Colonic mucosa (tissue), 4 donors: ENCODE results near the gene NR2F2. TPM values are rescaled to one million over a fixed set of nuclear protein-coding genes. Genes with fewer than 3 reads are reported as not detected.

Experiments
- DNase-seq: peaks from one replicate; pipeline ENCODE4 v3.0.0-alpha.2; 2020
- H3K27ac ChIP-seq: fragments of 200-600 bp; one replicate; pipeline ENCODE4 v1.8.0; 2021
- H3K27me3 ChIP-seq: fragments of 200-600 bp; one replicate; pipeline ENCODE4 v1.8.0; 2021
- H3K36me3 ChIP-seq: fragments of 200-600 bp; one replicate; pipeline ENCODE4 v1.8.0; 2021
- H3K4me1 ChIP-seq: fragments of 200-600 bp; one replicate; pipeline ENCODE4 v1.8.0; 2021; ENCODE audit warnings: mild to moderate bottlenecking
- H3K4me3 ChIP-seq: fragments of 200-600 bp; one replicate; pipeline ENCODE4 v1.8.0; 2021
- H3K9ac ChIP-seq, 2 donors: one replicate each; pipeline ENCODE4 v1.7.0; 2013; ENCODE audit warnings: control low read depth in 2 of 2, low read depth in 2 of 2, low read length in 2 of 2
- H3K9me3 ChIP-seq: fragments of 200-600 bp; one replicate; pipeline ENCODE4 v1.8.0; 2021
- CTCF ChIP-seq: fragments of 200-600 bp; IDR thresholded peaks from one replicate; pipeline ENCODE4 v1.8.0; 2022; ENCODE audit warnings: antibody characterized with exemption, mild to moderate bottlenecking
- intact Hi-C: fragments of 100-400 bp; cut with DNase I; formaldehyde crosslinking; loops from one replicate; pipeline ENCODE4 v1.14.1; 2022
- total RNA-seq, 2 donors: library from RNA; stranded (reverse); fragmentation: NEBNext Ultra II Directional in 1 of 2; extraction: Animal tissue kit (Norgen Biotek cat#: 25700) in 1 of 2; gene quantifications; one replicate each; pipeline ENCODE4 v1.2.1, GENCODE V29; 2021
- donor health status: healthy.
- donor health status: DM: no; HTN: no; CAD: no.
- donor health status: DM: no; HTN: no; CAD: no.

Gene NR2F2
- total RNA-seq, 2 donors from 2014 or later: 25.7 to 35.0 TPM

- intact Hi-C loops: no loop called here
- Histone ChIP-seq H3K9me3 (no peaks in the 10 kb centered on the region), H3K36me3 (no peaks in the 10 kb centered on the region), H3K4me1 (no peaks in the 10 kb centered on the region), H3K27me3 (peaks cover 14% of the 10 kb centered on the region), H3K9ac (no peak overlapping the region), H3K4me3 (no peak overlapping the region), H3K27ac (no peak overlapping the region)
- no peak for DNase-seq
- no peak for TF ChIP-seq CTCF
Measured at GRCh38 chr15:96316953-96317629, 13.4 kb upstream of the NR2F2 start.

- no peak for TF ChIP-seq CTCF
- no peak for DNase-seq
- Histone ChIP-seq H3K36me3 (no peaks in the 10 kb centered on the region), H3K4me3 (no peak overlapping the region), H3K9ac (no peak overlapping the region), H3K27me3 (peaks cover 41% of the 10 kb centered on the region), H3K9me3 (no peaks in the 10 kb centered on the region), H3K27ac (no peak overlapping the region), H3K4me1 (no peaks in the 10 kb centered on the region)
- intact Hi-C loops: loop anchor here (10.0 kb wide), 1 partner anchor 915 kb away; no protein-coding TSS in a partner anchor
Measured at GRCh38 chr15:96320107-96320506, 10.4 kb upstream of the NR2F2 start.

GRCh38 chr15:96320703-96321638 is 9.5 kb upstream of the NR2F2 start:
- intact Hi-C loops: loop anchor here (10.0 kb wide), 1 partner anchor 914 kb away; no protein-coding TSS in a partner anchor
- TF ChIP-seq CTCF: no peak
- H3K4me1 ChIP-seq: no peaks in the 10 kb centered on the region
- H3K4me3 ChIP-seq: peak overlapping the region; percentile 24
- no peaks in the 10 kb centered on the region for H3K36me3 ChIP-seq
- H3K27me3 ChIP-seq: peaks cover 45% of the 10 kb centered on the region
- peak; percentile 18 for DNase-seq
- H3K9ac ChIP-seq: peak overlapping the region; percentile 50 to 51
- H3K9me3 ChIP-seq: no peaks in the 10 kb centered on the region
- H3K27ac ChIP-seq: peak overlapping the region; percentile 63

GRCh38 chr15:96321639-96322535 is 8.6 kb upstream of the NR2F2 start:
- no peak for TF ChIP-seq CTCF

More at GRCh38 chr15:96321639-96322535, 8.6 kb upstream of the NR2F2 start:
- Histone ChIP-seq H3K36me3 (no peaks in the 10 kb centered on the region), H3K9ac (peak overlapping the region; percentile 51 to 69), H3K4me1 (no peaks in the 10 kb centered on the region), H3K4me3 (peak overlapping the region; percentile 24), H3K27me3 (peaks cover 52% of the 10 kb centered on the region), H3K27ac (peak overlapping the region; percentile 63), H3K9me3 (no peaks in the 10 kb centered on the region)
- intact Hi-C loops: loop anchor here (10.0 kb wide), 1 partner anchor 913 kb away; no protein-coding TSS in a partner anchor
- DNase-seq: peak; percentile 19
